Liver (tissue), 9 donors: Measurements from ENCODE around the gene PMIS2. TPM values are rescaled to one million over a fixed set of nuclear protein-coding genes. Genes with fewer than 3 reads are reported as not detected.

Experiments used
- DNase-seq: peaks from one replicate; pipeline ENCODE4 v3.0.0-alpha.2; 2017; ENCODE audit warnings: low spot score
- H3K27ac ChIP-seq, 2 donors: one replicate each; pipeline ENCODE4 v1.7.0; 2013; ENCODE audit warnings: inconsistent platforms in 2 of 2, low read length in 2 of 2, control low read depth in 1 of 2, low read depth in 1 of 2, mild to moderate bottlenecking in 1 of 2
- H3K27me3 ChIP-seq, 4 donors: one replicate each; pipeline versions ENCODE4 v1.6.1 to v1.7.0; 2013; ENCODE audit warnings: low read length in 3 of 4, inconsistent platforms in 1 of 4, mild to moderate bottlenecking in 1 of 4, moderate library complexity in 1 of 4; ENCODE audit not compliant: control insufficient read depth in 4 of 4, insufficient read depth in 4 of 4
- H3K36me3 ChIP-seq, 4 donors: one replicate each; pipeline versions ENCODE4 v1.6.1 to v1.7.0; 2013; ENCODE audit warnings: low read length in 3 of 4, mild to moderate bottlenecking in 3 of 4, low read depth in 1 of 4, moderate library complexity in 1 of 4; ENCODE audit not compliant: control insufficient read depth in 4 of 4, insufficient read depth in 3 of 4
- H3K4me1 ChIP-seq, 4 donors: one replicate each; pipeline versions ENCODE4 v1.6.1 to v1.7.0; 2013; ENCODE audit warnings: low read length in 3 of 4, mild to moderate bottlenecking in 3 of 4, moderate library complexity in 1 of 4; ENCODE audit not compliant: control insufficient read depth in 4 of 4, insufficient read depth in 4 of 4
- H3K4me3 ChIP-seq, 3 donors: one replicate each; pipeline versions ENCODE4 v1.6.1 to v1.7.0; 2013; ENCODE audit warnings: low read length in 3 of 3, control low read depth in 1 of 3, low read depth in 1 of 3, mild to moderate bottlenecking in 1 of 3
- H3K9ac ChIP-seq, 2 donors: one replicate each; pipeline ENCODE4 v1.7.0; 2013; ENCODE audit warnings: low read length in 2 of 2, mild to moderate bottlenecking in 2 of 2, moderate library complexity in 2 of 2, control low read depth in 1 of 2, low read depth in 1 of 2
- H3K9me3 ChIP-seq, 4 donors: one replicate each; pipeline versions ENCODE4 v1.6.1 to v1.7.0; 2013; ENCODE audit warnings: low read length in 3 of 4; ENCODE audit not compliant: control insufficient read depth in 4 of 4
- EGR1 ChIP-seq, 2 donors: IDR thresholded peaks; 2 replicates each; pipeline ENCODE4 v1.6.1; 2016 to 2018; ENCODE audit warnings: antibody characterized with exemption in 2 of 2, low read depth in 2 of 2
- FOXA1 ChIP-seq: IDR thresholded peaks from 2 replicates; pipeline ENCODE4 v1.6.1; 2016; ENCODE audit warnings: antibody characterized with exemption
- FOXA2 ChIP-seq: IDR thresholded peaks from 2 replicates; pipeline ENCODE4 v1.6.1; 2016; ENCODE audit warnings: antibody characterized with exemption
- GABPA ChIP-seq, 2 donors: IDR thresholded peaks in 1 of 2; conservative IDR thresholded peaks in 1 of 2; 2 replicates each; pipeline ENCODE4 v1.6.1; 2016; ENCODE audit warnings: antibody characterized with exemption in 2 of 2, mild to moderate bottlenecking in 1 of 2, moderate library complexity in 1 of 2
- HNF4G ChIP-seq: IDR thresholded peaks from 2 replicates; pipeline ENCODE4 v1.6.1; 2016; ENCODE audit warnings: antibody characterized with exemption
- JUND ChIP-seq, 2 donors: IDR thresholded peaks; 2 replicates each; pipeline ENCODE4 v1.6.1; 2016; ENCODE audit warnings: antibody characterized with exemption in 2 of 2
- MAX ChIP-seq: IDR thresholded peaks from 2 replicates; pipeline ENCODE4 v1.6.1; 2016; ENCODE audit warnings: antibody characterized with exemption
- NR2F2 ChIP-seq: IDR thresholded peaks from 2 replicates; pipeline ENCODE4 v1.6.1; 2016; ENCODE audit warnings: antibody characterized with exemption
- RAD21 ChIP-seq, 2 donors: IDR thresholded peaks; 2 replicates each; pipeline ENCODE4 v1.6.1; 2016; ENCODE audit warnings: antibody characterized with exemption in 2 of 2, mild to moderate bottlenecking in 2 of 2
- RXRA ChIP-seq, 2 donors: IDR thresholded peaks; 2 replicates each; pipeline ENCODE4 v1.6.1; 2017 to 2018; ENCODE audit warnings: antibody characterized with exemption in 2 of 2, mild to moderate bottlenecking in 1 of 2
- SP1 ChIP-seq: IDR thresholded peaks from 2 replicates; pipeline ENCODE4 v1.6.1; 2018; ENCODE audit warnings: antibody characterized with exemption, mild to moderate bottlenecking
- YY1 ChIP-seq: IDR thresholded peaks from 2 replicates; pipeline ENCODE4 v1.6.1; 2016; ENCODE audit warnings: antibody characterized with exemption, mild to moderate bottlenecking
- WGBS: extraction: QIAGEN DNeasy Blood & Tissue Kit; methylation state at CpG from one replicate; pipeline ENCODE4 v1.1.7; 2013; 5-methylcytosine and 5-hydroxymethylcytosine counted together
- polyA plus RNA-seq, 2 donors: library from polyadenylated mRNA; stranded (reverse) in 1 of 2; unstranded in 1 of 2; fragments of 200-250 nt in 1 of 2; fragments of >200 nt in 1 of 2; fragmentation: Nextera tagmentation in 1 of 2; extraction: Ambion mirVana in 1 of 2; gene quantifications; one replicate each; pipeline versions ENCODE4 v1.2.1 to v1.2.3, GENCODE V29; 2013 to 2015
- total RNA-seq, 2 donors: library from RNA; depleted of rRNA; stranded (reverse); fragments of >200 nt; gene quantifications; one replicate each; pipeline ENCODE4 v1.2.3, GENCODE V29; 2014
- TF ChIP-seq, protein P1 (sequence below): IDR thresholded peaks from 2 replicates; pipeline ENCODE4 v1.6.1; 2016; ENCODE audit warnings: antibody characterized with exemption
- TF ChIP-seq, protein P2 (sequence below): fragments of 150-350 bp; IDR thresholded peaks from 2 replicates; pipeline ENCODE4 v1.5.1; 2017; ENCODE audit warnings: improper control_type of control experiment, low read depth, low read length; ENCODE audit not compliant: missing input control
- TF ChIP-seq, protein P3 (sequence below): IDR thresholded peaks from 2 replicates; pipeline ENCODE4 v1.6.1; 2016; ENCODE audit warnings: antibody characterized with exemption
- TF ChIP-seq, protein P4 (sequence below): IDR thresholded peaks from 2 replicates; pipeline ENCODE4 v1.6.1; 2016; ENCODE audit warnings: antibody characterized with exemption, mild to moderate bottlenecking
- donor health status: healthy.
- donor health status: healthy.
- donor health status: healthy.
- donor health status: healthy.
- donor health status: healthy.

PMIS2 gene
- total and polyA plus RNA-seq, 4 donors = not detected

DNA sequence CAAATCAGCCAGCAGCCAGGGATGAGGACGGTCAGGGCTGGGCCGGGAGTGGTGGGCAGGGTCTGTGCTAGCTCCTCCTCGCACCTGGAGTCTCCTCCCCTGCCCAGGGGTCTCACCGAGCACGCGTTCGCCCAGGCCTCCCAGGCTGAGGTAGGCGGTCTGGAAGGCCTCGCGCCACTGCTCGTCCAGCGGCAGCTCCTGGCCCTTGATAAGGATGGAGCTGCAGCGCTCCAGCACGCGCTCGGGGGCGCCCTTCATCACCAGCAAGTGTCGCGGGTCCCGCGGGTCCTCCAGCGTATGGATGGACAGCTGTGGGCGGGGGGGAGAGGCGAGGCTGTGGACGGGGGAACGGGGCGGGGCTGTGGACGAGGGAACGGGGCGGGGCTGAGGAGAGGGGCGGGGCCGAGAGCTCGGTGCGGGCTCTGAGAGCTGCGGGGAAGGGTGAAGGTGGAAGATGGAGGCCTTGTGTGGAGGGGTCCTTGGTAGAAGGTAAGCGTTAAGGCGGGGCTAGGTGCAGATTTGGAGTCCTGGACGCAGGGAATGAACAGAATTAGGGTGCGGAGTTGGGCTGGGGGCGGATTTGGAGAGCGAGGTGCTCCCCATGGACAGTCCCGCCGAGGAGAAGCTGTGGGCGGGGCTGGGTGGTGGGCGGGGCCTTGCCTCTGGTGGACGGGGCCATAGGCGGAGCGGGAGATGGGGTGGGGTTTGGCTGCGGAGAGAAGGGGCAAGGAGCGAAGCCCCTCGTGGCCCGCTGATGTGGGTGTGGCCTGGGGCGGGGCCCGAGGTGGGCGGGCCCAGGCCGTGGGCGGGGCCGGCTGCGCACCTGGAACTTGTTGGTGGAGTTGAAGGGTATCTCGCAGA is 28.2 kb upstream of the PMIS2 start:
- peaks cover 0 to 7% (median 4%) of the 10 kb centered on the region in 4 donors for H3K4me1 ChIP-seq
- H3K27me3 ChIP-seq = peaks cover 0 to 4% (median 3%) of the 10 kb centered on the region in 4 donors
- peak; percentile 76 for DNase-seq
- peak overlapping the region in 1 of 3 donors; percentile 19 for H3K4me3 ChIP-seq
- no peaks in the 10 kb centered on the region for H3K36me3 ChIP-seq
- WGBS = 9% methylated on average over 60 of the region's 60 CpGs
- TF ChIP-seq, protein P1, sequence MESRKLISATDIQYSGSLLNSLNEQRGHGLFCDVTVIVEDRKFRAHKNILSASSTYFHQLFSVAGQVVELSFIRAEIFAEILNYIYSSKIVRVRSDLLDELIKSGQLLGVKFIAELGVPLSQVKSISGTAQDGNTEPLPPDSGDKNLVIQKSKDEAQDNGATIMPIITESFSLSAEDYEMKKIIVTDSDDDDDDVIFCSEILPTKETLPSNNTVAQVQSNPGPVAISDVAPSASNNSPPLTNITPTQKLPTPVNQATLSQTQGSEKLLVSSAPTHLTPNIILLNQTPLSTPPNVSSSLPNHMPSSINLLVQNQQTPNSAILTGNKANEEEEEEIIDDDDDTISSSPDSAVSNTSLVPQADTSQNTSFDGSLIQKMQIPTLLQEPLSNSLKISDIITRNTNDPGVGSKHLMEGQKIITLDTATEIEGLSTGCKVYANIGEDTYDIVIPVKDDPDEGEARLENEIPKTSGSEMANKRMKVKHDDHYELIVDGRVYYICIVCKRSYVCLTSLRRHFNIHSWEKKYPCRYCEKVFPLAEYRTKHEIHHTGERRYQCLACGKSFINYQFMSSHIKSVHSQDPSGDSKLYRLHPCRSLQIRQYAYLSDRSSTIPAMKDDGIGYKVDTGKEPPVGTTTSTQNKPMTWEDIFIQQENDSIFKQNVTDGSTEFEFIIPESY = no peak
- TF ChIP-seq RXRA (IDR thresholded peaks at IDR 0.05) = no peak
- TF ChIP-seq, protein P2, sequence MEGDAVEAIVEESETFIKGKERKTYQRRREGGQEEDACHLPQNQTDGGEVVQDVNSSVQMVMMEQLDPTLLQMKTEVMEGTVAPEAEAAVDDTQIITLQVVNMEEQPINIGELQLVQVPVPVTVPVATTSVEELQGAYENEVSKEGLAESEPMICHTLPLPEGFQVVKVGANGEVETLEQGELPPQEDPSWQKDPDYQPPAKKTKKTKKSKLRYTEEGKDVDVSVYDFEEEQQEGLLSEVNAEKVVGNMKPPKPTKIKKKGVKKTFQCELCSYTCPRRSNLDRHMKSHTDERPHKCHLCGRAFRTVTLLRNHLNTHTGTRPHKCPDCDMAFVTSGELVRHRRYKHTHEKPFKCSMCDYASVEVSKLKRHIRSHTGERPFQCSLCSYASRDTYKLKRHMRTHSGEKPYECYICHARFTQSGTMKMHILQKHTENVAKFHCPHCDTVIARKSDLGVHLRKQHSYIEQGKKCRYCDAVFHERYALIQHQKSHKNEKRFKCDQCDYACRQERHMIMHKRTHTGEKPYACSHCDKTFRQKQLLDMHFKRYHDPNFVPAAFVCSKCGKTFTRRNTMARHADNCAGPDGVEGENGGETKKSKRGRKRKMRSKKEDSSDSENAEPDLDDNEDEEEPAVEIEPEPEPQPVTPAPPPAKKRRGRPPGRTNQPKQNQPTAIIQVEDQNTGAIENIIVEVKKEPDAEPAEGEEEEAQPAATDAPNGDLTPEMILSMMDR = no peak
- no peak for TF ChIP-seq GABPA (IDR thresholded peaks at IDR 0.05 in 1 of 2, conservative IDR thresholded peaks at IDR 0.05 in 1 of 2)
- TF ChIP-seq EGR1 (IDR thresholded peaks at IDR 0.05; ENCODE audit: low read depth in 2 of 2) = no peak
- TF ChIP-seq NR2F2 = no peak
- TF ChIP-seq FOXA1 = no peak
- no peak for TF ChIP-seq SP1
- no peak for TF ChIP-seq JUND (IDR thresholded peaks at IDR 0.05)
- TF ChIP-seq, protein P3, sequence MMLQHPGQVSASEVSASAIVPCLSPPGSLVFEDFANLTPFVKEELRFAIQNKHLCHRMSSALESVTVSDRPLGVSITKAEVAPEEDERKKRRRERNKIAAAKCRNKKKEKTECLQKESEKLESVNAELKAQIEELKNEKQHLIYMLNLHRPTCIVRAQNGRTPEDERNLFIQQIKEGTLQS = no peak
- TF ChIP-seq, protein P4, sequence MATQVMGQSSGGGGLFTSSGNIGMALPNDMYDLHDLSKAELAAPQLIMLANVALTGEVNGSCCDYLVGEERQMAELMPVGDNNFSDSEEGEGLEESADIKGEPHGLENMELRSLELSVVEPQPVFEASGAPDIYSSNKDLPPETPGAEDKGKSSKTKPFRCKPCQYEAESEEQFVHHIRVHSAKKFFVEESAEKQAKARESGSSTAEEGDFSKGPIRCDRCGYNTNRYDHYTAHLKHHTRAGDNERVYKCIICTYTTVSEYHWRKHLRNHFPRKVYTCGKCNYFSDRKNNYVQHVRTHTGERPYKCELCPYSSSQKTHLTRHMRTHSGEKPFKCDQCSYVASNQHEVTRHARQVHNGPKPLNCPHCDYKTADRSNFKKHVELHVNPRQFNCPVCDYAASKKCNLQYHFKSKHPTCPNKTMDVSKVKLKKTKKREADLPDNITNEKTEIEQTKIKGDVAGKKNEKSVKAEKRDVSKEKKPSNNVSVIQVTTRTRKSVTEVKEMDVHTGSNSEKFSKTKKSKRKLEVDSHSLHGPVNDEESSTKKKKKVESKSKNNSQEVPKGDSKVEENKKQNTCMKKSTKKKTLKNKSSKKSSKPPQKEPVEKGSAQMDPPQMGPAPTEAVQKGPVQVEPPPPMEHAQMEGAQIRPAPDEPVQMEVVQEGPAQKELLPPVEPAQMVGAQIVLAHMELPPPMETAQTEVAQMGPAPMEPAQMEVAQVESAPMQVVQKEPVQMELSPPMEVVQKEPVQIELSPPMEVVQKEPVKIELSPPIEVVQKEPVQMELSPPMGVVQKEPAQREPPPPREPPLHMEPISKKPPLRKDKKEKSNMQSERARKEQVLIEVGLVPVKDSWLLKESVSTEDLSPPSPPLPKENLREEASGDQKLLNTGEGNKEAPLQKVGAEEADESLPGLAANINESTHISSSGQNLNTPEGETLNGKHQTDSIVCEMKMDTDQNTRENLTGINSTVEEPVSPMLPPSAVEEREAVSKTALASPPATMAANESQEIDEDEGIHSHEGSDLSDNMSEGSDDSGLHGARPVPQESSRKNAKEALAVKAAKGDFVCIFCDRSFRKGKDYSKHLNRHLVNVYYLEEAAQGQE = no peak
- no peak for TF ChIP-seq HNF4G
- TF ChIP-seq YY1 = no peak
- no peak for TF ChIP-seq RAD21 (IDR thresholded peaks at IDR 0.05)
- TF ChIP-seq MAX = no peak
- no peak for TF ChIP-seq FOXA2
- H3K27ac ChIP-seq = no peak overlapping the region
- H3K9ac ChIP-seq = no peak overlapping the region
- H3K9me3 ChIP-seq = no peaks in the 10 kb centered on the region
